Lower leg skin (tissue), 4 donors: ENCODE results near the gene HOXA7. TPM values are rescaled to one million over a fixed set of nuclear protein-coding genes. Genes with fewer than 3 reads are reported as not detected.

Experiments used
- DNase-seq, 2 donors: peaks; one replicate each; pipeline ENCODE4 v3.0.0-alpha.2; 2019; ENCODE audit warnings: low spot score in 2 of 2
- H3K4me3 ChIP-seq: fragments of 200-600 bp; sonication (generic); 2 replicates; pipeline ENCODE4 v1.5.1; 2017; ENCODE audit warnings: mild to moderate bottlenecking, low read depth; ENCODE audit not compliant: poor library complexity, severe bottlenecking
- CTCF ChIP-seq, 3 donors: fragments of 450-650 bp; IDR thresholded peaks; one replicate each; pipeline ENCODE4 v1.5.1; 2016; ENCODE audit warnings: antibody characterized with exemption in 3 of 3, mild to moderate bottlenecking in 3 of 3, moderate library complexity in 2 of 3
- POLR2A ChIP-seq, 2 donors: fragments of 450-650 bp; IDR thresholded peaks; one replicate each; pipeline ENCODE4 v1.6.1; 2016 to 2017; ENCODE audit warnings: antibody characterized with exemption in 2 of 2, mild to moderate bottlenecking in 1 of 2, moderate library complexity in 1 of 2
- WGBS, 2 donors: methylation state at CpG; one replicate each; pipeline ENCODE4 v1.1.5; 2018; 5-methylcytosine and 5-hydroxymethylcytosine counted together
- intact Hi-C: fragments of 100-400 bp; cut with DNase I; formaldehyde crosslinking; loops from one replicate; pipeline ENCODE4 v1.15.0; 2023; ENCODE audit warnings: low total_unique reads
- total RNA-seq, 4 donors: library from RNA; depleted of rRNA; stranded (reverse); fragments of >200 nt; gene quantifications; one replicate each; pipeline ENCODE4 v1.1.0, GENCODE V29; 2016

Gene HOXA7
- total RNA-seq, 4 donors from 2014 or later, result 10.0 to 26.1 (median 18.1) TPM

GRCh38 chr7:27130540-27131389, 25.7 kb downstream of the HOXA7 start, which contains the start of gene HOXA4:
Gene HOXA4 (minus strand): TSS chr7:27130757. CDS start chr7:27130733, 24 bp downstream.
- intact Hi-C loops, result no loop called here
- TF ChIP-seq CTCF (IDR thresholded peaks at IDR 0.05) (no peak), POLR2A (IDR thresholded peaks at IDR 0.05) (peak in 1 of 2 donors; percentile 80)
- H3K4me3 ChIP-seq, result peak within 1 kb of the TSS; percentile 53
- WGBS, 2 donors, result 7 to 12% methylated on average over 54 to 55 of the region's 67 CpGs
- DNase-seq, result peak; percentile 83 to 98

DNA sequence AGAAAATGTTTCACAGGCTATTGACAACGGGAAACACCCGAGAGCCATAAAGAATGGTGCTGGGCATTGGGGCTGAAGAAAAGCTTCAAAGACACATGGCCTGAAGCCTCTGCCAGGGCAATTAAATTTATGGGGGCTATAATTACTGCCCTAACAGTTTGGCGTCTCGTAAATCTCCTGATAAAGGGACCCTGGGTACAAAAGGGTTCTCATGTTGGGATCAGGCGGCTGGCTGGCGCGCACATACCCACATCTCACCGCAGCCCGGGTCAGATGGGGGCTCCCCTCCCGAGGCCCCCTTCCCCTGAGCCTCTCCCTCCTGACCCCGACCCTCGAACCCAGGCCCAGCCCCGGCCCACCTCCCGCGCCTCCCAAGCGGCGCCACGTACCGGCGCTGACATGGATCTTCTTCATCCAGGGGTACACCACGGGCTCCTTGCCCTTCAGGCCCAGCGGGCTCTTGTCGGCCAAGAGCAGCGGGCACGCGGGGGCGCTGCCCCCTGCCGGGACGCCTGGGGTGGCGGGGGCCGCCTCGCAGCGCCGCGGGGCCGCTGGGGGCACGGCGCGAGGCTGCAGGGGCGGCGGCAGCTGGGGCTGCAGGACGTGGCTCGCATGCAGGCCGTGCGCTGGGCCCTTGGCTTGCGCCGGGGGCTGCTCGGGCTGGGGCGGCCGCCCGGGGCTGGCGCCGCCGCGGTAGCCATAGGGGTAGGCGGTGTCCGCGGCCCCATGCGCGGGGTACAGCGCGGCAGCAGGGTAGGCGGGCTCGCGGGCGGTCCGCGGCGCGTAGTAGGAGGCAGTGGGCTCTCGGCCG, 26.5 kb downstream of the HOXA7 start:
- 23 to 30% methylated on average over 34 to 50 of the region's 72 CpGs for WGBS, 2 donors
- DNase-seq, result peak in 1 of 2 donors; percentile 87
- TF ChIP-seq CTCF (IDR thresholded peaks at IDR 0.05), result no peak
- no peak for TF ChIP-seq POLR2A (IDR thresholded peaks at IDR 0.05)
- intact Hi-C loops, result no loop called here
- H3K4me3 ChIP-seq, result peak overlapping the region; percentile 42

GRCh38 chr7:27128776-27129728, 27.4 kb downstream of the HOXA7 start:
- TF ChIP-seq POLR2A (IDR thresholded peaks at IDR 0.05) (no peak), CTCF (IDR thresholded peaks at IDR 0.05) (no peak)
- 90% methylated on average over 28 of the region's 28 CpGs for WGBS, 2 donors
- intact Hi-C loops, result no loop called here
- H3K4me3 ChIP-seq, result no peak overlapping the region
- DNase-seq, result peak in 1 of 2 donors; percentile 84

GRCh38 chr7:27128034-27128433, 28.4 kb downstream of the HOXA7 start:
- intact Hi-C loops, result no loop called here
- H3K4me3 ChIP-seq, result no peak overlapping the region
- DNase-seq, result peak in 1 of 2 donors; percentile 42
- no peak for TF ChIP-seq POLR2A (IDR thresholded peaks at IDR 0.05)
- 67 to 68% methylated on average over 2 of the region's 2 CpGs for WGBS, 2 donors

DNA sequence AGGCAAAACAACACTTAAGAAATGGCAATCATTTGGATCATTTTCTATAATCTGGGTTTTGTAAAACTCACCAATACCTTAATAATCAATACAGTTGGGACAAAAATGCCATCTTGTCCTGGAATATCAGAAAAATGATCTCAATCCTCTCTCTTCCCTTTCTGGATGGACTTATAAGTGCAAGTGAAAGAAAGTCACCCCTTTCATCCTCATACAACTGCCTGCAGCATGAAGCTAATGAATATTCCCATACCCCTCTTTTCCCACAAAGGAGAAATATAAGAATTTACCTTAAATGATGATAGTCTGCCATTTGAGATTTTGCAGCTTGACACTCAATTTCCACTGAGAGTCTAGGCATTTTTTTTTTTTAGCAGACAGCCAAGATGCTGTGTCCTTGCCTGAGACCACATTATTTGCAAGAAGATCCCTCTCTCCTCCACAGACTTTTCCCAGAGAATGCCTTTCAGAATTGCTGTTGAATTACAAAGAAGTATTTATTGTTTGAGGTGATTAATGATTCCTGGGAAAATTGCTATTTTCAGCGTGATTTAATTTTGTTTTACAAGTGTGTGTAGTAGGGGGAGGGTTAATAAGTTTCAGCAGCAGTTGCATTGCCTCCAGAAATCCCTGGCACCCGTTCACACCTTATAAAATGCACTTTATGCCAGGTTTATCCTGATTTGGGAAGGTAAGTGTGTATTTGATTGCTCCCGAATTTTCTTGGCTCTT, 29.7 kb downstream of the HOXA7 start:
- 51 to 57% methylated on average over 3 of the region's 3 CpGs for WGBS, 2 donors
- intact Hi-C loops, result no loop called here
- H3K4me3 ChIP-seq, result no peak overlapping the region
- no peak for TF ChIP-seq POLR2A (IDR thresholded peaks at IDR 0.05)
- TF ChIP-seq CTCF (IDR thresholded peaks at IDR 0.05), result no peak
- no peak for DNase-seq
